Aorta (tissue), 5 donors: ENCODE measurements around the gene TAB3. TPM values are rescaled to one million over a fixed set of nuclear protein-coding genes. Genes with fewer than 3 reads are reported as not detected.

Experiments used
- ATAC-seq: fragments of 200-7000 bp; cut with Tn5 transposase; one replicate; pipeline ENCODE4 v1.9.1; 2022; ENCODE audit warnings: moderate library complexity; ENCODE audit not compliant: low FRiP score
- DNase-seq, 2 donors: peaks; one replicate each; pipeline ENCODE4 v3.0.0-alpha.2; 2020
- H3K27ac ChIP-seq, 2 donors: one replicate each; pipeline ENCODE4 v1.5.1; 2013; ENCODE audit warnings: low read length in 2 of 2, mild to moderate bottlenecking in 2 of 2, moderate library complexity in 2 of 2, control low read depth in 1 of 2, inconsistent platforms in 1 of 2, low read depth in 1 of 2
- H3K27me3 ChIP-seq, 2 donors: one replicate each; pipeline ENCODE4 v1.6.1; 2013; ENCODE audit warnings: control low read depth in 1 of 2, low read length in 1 of 2, mild to moderate bottlenecking in 1 of 2, moderate library complexity in 1 of 2; ENCODE audit not compliant: insufficient read depth in 2 of 2, control insufficient read depth in 1 of 2
- H3K36me3 ChIP-seq, 2 donors: one replicate each; pipeline ENCODE4 v1.6.1; 2013; ENCODE audit warnings: control low read depth in 1 of 2, low read length in 1 of 2, mild to moderate bottlenecking in 1 of 2; ENCODE audit not compliant: insufficient read depth in 2 of 2, control insufficient read depth in 1 of 2
- H3K4me1 ChIP-seq, 2 donors: one replicate each; pipeline ENCODE4 v1.6.1; 2013; ENCODE audit warnings: low read length in 2 of 2, control low read depth in 1 of 2, mild to moderate bottlenecking in 1 of 2, moderate library complexity in 1 of 2; ENCODE audit not compliant: insufficient read depth in 2 of 2, control insufficient read depth in 1 of 2
- H3K4me3 ChIP-seq, 2 donors: one replicate each; pipeline ENCODE4 v1.5.1; 2013; ENCODE audit warnings: low read length in 2 of 2, control low read depth in 1 of 2, mild to moderate bottlenecking in 1 of 2
- H3K9me3 ChIP-seq: one replicate; pipeline ENCODE4 v1.6.1; 2013; ENCODE audit warnings: mild to moderate bottlenecking, low read length; ENCODE audit not compliant: control insufficient read depth
- WGBS, 2 donors: extraction: QIAGEN DNeasy Blood & Tissue Kit; methylation state at CpG; one replicate each; pipeline ENCODE4 v1.1.7; 2013; 5-methylcytosine and 5-hydroxymethylcytosine counted together
- intact Hi-C, 2 donors: fragments of 100-400 bp; cut with DNase I; formaldehyde crosslinking; loops; one replicate each; pipeline versions ENCODE4 v1.14.2 to v1.15.0; 2022
- polyA plus RNA-seq, 2 donors: library from polyadenylated mRNA; stranded (reverse); fragments of 200-250 nt; gene quantifications; one replicate each; pipeline ENCODE4 v1.2.3, GENCODE V29; 2013
- total RNA-seq, 2 donors: library from RNA; stranded (reverse); fragmentation: NEBNext Ultra II Directional; extraction: Animal tissue kit (Norgen Biotek cat#: 25700); gene quantifications; one replicate each; pipeline ENCODE4 v1.2.1, GENCODE V29; 2021
- donor health status: healthy with polysubstance abuse.
- donor health status: Bipolar disorder and iron deficiency.
- donor health status: DM: no; HTN: no; CAD: no.
- donor health status: DM: no; HTN: no; CAD: no.
- donor health status: DM: yes; HTN: yes; CAD: no.

TAB3 gene
- total and polyA plus RNA-seq, 4 donors: 4.5 to 18.0 (median 12.2) TPM

- Histone ChIP-seq H3K36me3 (peaks cover 0 to under 1% of the 10 kb centered on the region in 2 donors), H3K9me3 (peaks cover 25% of the 10 kb centered on the region), H3K27me3 (peaks cover 0 to under 1% of the 10 kb centered on the region in 2 donors), H3K27ac (no peak overlapping the region), H3K4me3 (no peak overlapping the region), H3K4me1 (no peaks in the 10 kb centered on the region)
- intact Hi-C loops: no loop called here
- ATAC-seq (no peak), DNase-seq (no peak)
These were observed 102.7 kb downstream of the TAB3 start for GRCh38 chrX:30786374-30786773.

GRCh38 chrX:30781711-30782444, 107.2 kb downstream of the TAB3 start:
- ATAC-seq: no peak
- no peaks in the 10 kb centered on the region for H3K9me3 ChIP-seq
- DNase-seq: no peak
- no peaks in the 10 kb centered on the region for H3K4me1 ChIP-seq
- no peaks in the 10 kb centered on the region for H3K36me3 ChIP-seq
- H3K4me3 ChIP-seq: no peak overlapping the region
- no peaks in the 10 kb centered on the region for H3K27me3 ChIP-seq
- no peak overlapping the region for H3K27ac ChIP-seq
- intact Hi-C loops: no loop called here
- 27 to 35% methylated on average over 1 of the region's 1 CpG for WGBS, 2 donors

- intact Hi-C loops: no loop called here
- H3K4me1 ChIP-seq: no peaks in the 10 kb centered on the region
- no peak for DNase-seq
- WGBS, 2 donors: 88 to 92% methylated on average over 19 of the region's 19 CpGs
- H3K36me3 ChIP-seq: no peaks in the 10 kb centered on the region
- H3K27me3 ChIP-seq: no peaks in the 10 kb centered on the region
- no peak overlapping the region for H3K4me3 ChIP-seq
- H3K9me3 ChIP-seq: no peaks in the 10 kb centered on the region
- no peak overlapping the region for H3K27ac ChIP-seq
- peak; percentile 33 for ATAC-seq
These were observed 109.5 kb downstream of the TAB3 start for GRCh38 chrX:30779453-30780030.

- Histone ChIP-seq H3K36me3 (no peaks in the 10 kb centered on the region), H3K27me3 (no peaks in the 10 kb centered on the region), H3K4me3 (no peak overlapping the region), H3K9me3 (no peaks in the 10 kb centered on the region), H3K4me1 (no peaks in the 10 kb centered on the region), H3K27ac (no peak overlapping the region)
- DNase-seq (no peak), ATAC-seq (no peak)
- intact Hi-C loops: no loop called here
These were observed 111.5 kb downstream of the TAB3 start for GRCh38 chrX:30777575-30777974.

Other genes with a start within 250 kb of the TAB3 start
- gene GK, start 235.8 kb downstream of the TAB3 start, total RNA-seq: 10 to 100 TPM; 13.2 to 14.2 TPM
- gene GK, start 235.8 kb downstream of the TAB3 start, polyA plus RNA-seq: 10 to 100 TPM in 1 of 2 donors, 1 to 10 TPM in 1; 2.5 to 14.3 TPM
- not detected for gene FTHL17, start 182.8 kb upstream of the TAB3 start, total RNA-seq
- gene FTHL17, start 182.8 kb upstream of the TAB3 start, polyA plus RNA-seq: not detected